Type B pancreatic cell (in vitro differentiated cells): Measurements from ENCODE around the gene KLC4. TPM values are rescaled to one million over a fixed set of nuclear protein-coding genes. Genes with fewer than 3 reads are reported as not detected.

Experiments
- DNase-seq: peaks from one replicate; pipeline ENCODE4 v3.0.0; 2021; ENCODE audit warnings: mixed read lengths; ENCODE audit not compliant: unreplicated experiment; ENCODE audit errors: extremely low spot score
- H3K27ac Mint-ChIP-seq: 2 replicates; pipeline ENCODE4 v1.8.0; 2021; ENCODE audit warnings: mild to moderate bottlenecking, mixed read lengths
- H3K27me3 Mint-ChIP-seq: 2 replicates; pipeline ENCODE4 v1.8.0; 2021; ENCODE audit warnings: mixed read lengths
- H3K36me3 Mint-ChIP-seq: 2 replicates; pipeline ENCODE4 v1.8.0; 2021; ENCODE audit warnings: mixed read lengths
- H3K4me1 Mint-ChIP-seq: one replicate; pipeline ENCODE4 v1.8.0; 2021; ENCODE audit warnings: mixed read lengths; ENCODE audit not compliant: unreplicated experiment
- H3K4me3 Mint-ChIP-seq: 2 replicates; pipeline ENCODE4 v1.8.0; 2021; ENCODE audit warnings: mild to moderate bottlenecking, mixed read lengths
- H3K9me3 Mint-ChIP-seq: 2 replicates; pipeline ENCODE4 v1.8.0; 2021; ENCODE audit warnings: mixed read lengths
- CTCF ChIP-seq: fragments of 200-600 bp; sonication (generic); conservative IDR thresholded peaks from 2 replicates; pipeline ENCODE4 v1.5.0; 2021; ENCODE audit warnings: antibody characterized with exemption, mild to moderate bottlenecking
- total RNA-seq: library from RNA; stranded (reverse); gene quantifications from 2 replicates; pipeline ENCODE4 v1.2.1, GENCODE V29; 2021; ENCODE audit warnings: low replicate concordance

Gene KLC4
- total RNA-seq, 1 donor from 2014 or later = 36.4 TPM

GRCh38 chr6:43045371-43045930 is 14.0 kb upstream of the KLC4 start:
- H3K27me3 Mint-ChIP-seq = no peaks in the 10 kb centered on the region
- H3K9me3 Mint-ChIP-seq = no peaks in the 10 kb centered on the region
- peaks cover 2% of the 10 kb centered on the region for H3K4me1 Mint-ChIP-seq
- peaks cover 9% of the 10 kb centered on the region for H3K36me3 Mint-ChIP-seq
- DNase-seq = no peak
- TF ChIP-seq CTCF = no peak
- peak overlapping the region; percentile 61 for H3K27ac Mint-ChIP-seq
- no peak overlapping the region for H3K4me3 Mint-ChIP-seq

GRCh38 chr6:43047998-43048397 is 11.4 kb upstream of the KLC4 start:
- Mint-ChIP-seq H3K27me3 (no peaks in the 10 kb centered on the region), H3K4me3 (no peak overlapping the region), H3K4me1 (peaks cover 21% of the 10 kb centered on the region), H3K36me3 (peaks cover 13% of the 10 kb centered on the region), H3K9me3 (no peaks in the 10 kb centered on the region), H3K27ac (no peak overlapping the region)
- DNase-seq = no peak
- no peak for TF ChIP-seq CTCF

GRCh38 chr6:43050981-43051380 is 8.4 kb upstream of the KLC4 start:
- H3K9me3 Mint-ChIP-seq = no peaks in the 10 kb centered on the region
- peaks cover 18% of the 10 kb centered on the region for H3K36me3 Mint-ChIP-seq
- H3K27me3 Mint-ChIP-seq = no peaks in the 10 kb centered on the region
- DNase-seq = no peak
- no peak overlapping the region for H3K27ac Mint-ChIP-seq
- peaks cover 29% of the 10 kb centered on the region for H3K4me1 Mint-ChIP-seq
- H3K4me3 Mint-ChIP-seq = peak overlapping the region; percentile 72
- TF ChIP-seq CTCF = no peak

DNA sequence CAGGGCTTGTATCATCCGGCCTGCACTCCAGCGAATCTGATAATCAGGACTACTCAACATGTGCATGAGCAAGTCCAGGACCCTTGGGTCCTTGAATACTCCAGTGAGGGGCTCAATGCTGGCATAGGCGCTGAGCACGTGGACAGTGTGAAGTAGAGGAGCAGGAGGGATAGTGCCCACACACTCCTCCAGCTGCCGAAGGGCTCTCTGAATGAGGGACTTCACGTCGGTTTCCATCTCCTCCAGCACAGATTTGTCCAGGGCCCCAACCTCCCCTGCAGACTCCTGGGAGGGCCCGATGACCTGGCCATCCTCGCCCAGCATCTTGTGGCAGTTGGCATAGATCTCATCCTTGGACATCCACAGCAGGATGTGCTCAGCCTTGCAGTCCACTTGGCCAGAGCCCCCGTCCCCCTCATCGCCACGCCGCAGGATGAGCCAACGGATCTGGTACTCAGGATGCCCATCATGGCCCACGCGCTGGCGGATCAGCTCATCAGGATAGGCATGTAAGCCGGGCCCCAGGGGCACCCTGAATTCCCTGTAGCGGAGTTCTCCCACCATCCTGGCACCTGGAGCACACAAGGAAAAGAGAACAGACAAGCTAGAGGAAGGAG is 7.1 kb upstream of the KLC4 start:
- Mint-ChIP-seq H3K27me3 (no peaks in the 10 kb centered on the region), H3K27ac (peak overlapping the region; percentile 93), H3K36me3 (peaks cover 18% of the 10 kb centered on the region), H3K4me1 (peaks cover 33% of the 10 kb centered on the region), H3K4me3 (peak overlapping the region; percentile 95), H3K9me3 (no peaks in the 10 kb centered on the region)
- no peak for DNase-seq
- no peak for TF ChIP-seq CTCF

GRCh38 chr6:43052842-43053544 is 6.4 kb upstream of the KLC4 start:
- Mint-ChIP-seq H3K4me1 (peaks cover 36% of the 10 kb centered on the region), H3K9me3 (no peaks in the 10 kb centered on the region), H3K36me3 (peaks cover 15% of the 10 kb centered on the region), H3K27me3 (no peaks in the 10 kb centered on the region), H3K27ac (peak overlapping the region; percentile 93), H3K4me3 (peak overlapping the region; percentile 95)
- DNase-seq = no peak
- TF ChIP-seq CTCF = no peak
